Heart right ventricle (tissue), 16 donors: Measurements from ENCODE around the gene PLIN1. TPM values are rescaled to one million over a fixed set of nuclear protein-coding genes. Genes with fewer than 3 reads are reported as not detected.

Source experiments
- ATAC-seq, 8 donors: fragments of 200-7000 bp; cut with Tn5 transposase; one replicate each; pipeline ENCODE4 v1.9.1; 2020; ENCODE audit warnings: mild to moderate bottlenecking in 8 of 8, moderate library complexity in 8 of 8, moderate number of reproducible peaks in 1 of 8
- DNase-seq, 2 donors: peaks; one replicate each; pipeline ENCODE4 v3.0.0-alpha.2; 2020
- H3K27ac ChIP-seq, 10 donors: fragments of 200-600 bp; sonication (generic) in 2 of 10; one replicate each; pipeline versions ENCODE4 v1.5.0 to v1.8.0; 2020 to 2022; ENCODE audit warnings: mild to moderate bottlenecking in 3 of 10
- H3K27me3 ChIP-seq, 7 donors: fragments of 200-600 bp; one replicate each; pipeline ENCODE4 v1.8.0; 2021 to 2022; ENCODE audit warnings: mild to moderate bottlenecking in 2 of 7
- H3K36me3 ChIP-seq, 9 donors: fragments of 200-600 bp; sonication (generic) in 1 of 9; one replicate each; pipeline versions ENCODE4 v1.5.0 to v1.8.0; 2020 to 2022; ENCODE audit warnings: mild to moderate bottlenecking in 2 of 9
- H3K4me1 ChIP-seq, 9 donors: fragments of 200-600 bp; sonication (generic) in 1 of 9; one replicate each; pipeline versions ENCODE4 v1.5.0 to v1.8.0; 2020 to 2022; ENCODE audit warnings: mild to moderate bottlenecking in 4 of 9
- H3K4me3 ChIP-seq, 10 donors: fragments of 200-600 bp; sonication (generic) in 2 of 10; one replicate each; pipeline versions ENCODE4 v1.5.0 to v1.8.0; 2020 to 2022; ENCODE audit warnings: mild to moderate bottlenecking in 7 of 10, moderate library complexity in 2 of 10
- H3K9me3 ChIP-seq, 11 donors: fragments of 200-600 bp in 10 of 11; sonication (generic) in 2 of 11; one replicate each; pipeline versions ENCODE4 v1.5.0 to v1.8.0; 2013 to 2022; ENCODE audit warnings: mild to moderate bottlenecking in 2 of 11, control low read depth in 1 of 11, moderate library complexity in 1 of 11
- WGBS, 2 donors: extraction: QIAGEN DNeasy Blood & Tissue Kit; methylation state at CpG; one replicate each; pipeline ENCODE4 v1.1.7; 2013; ENCODE audit warnings: inconsistent platforms in 1 of 2; 5-methylcytosine and 5-hydroxymethylcytosine counted together
- intact Hi-C, 10 donors: fragments of 100-400 bp; cut with DNase I; formaldehyde crosslinking; loops; one replicate each; pipeline versions ENCODE4 v1.11.1 to v1.14.2; 2022
- polyA plus RNA-seq, 2 donors: library from polyadenylated mRNA; stranded (reverse); fragments of 200-250 nt; gene quantifications; one replicate each; pipeline ENCODE4 v1.2.3, GENCODE V29; 2013
- total RNA-seq, 10 donors: library from RNA; stranded (reverse); fragmentation: NEBNext Ultra II Directional in 3 of 10; extraction: Animal tissue kit (Norgen Biotek cat#: 25700) in 3 of 10; gene quantifications; one replicate each; pipeline versions ENCODE4 v1.2.1 to v1.2.4, GENCODE V29; 2021 to 2023
- TF ChIP-seq, protein P1 (sequence below), 9 donors: fragments of 200-600 bp; sonication (generic) in 2 of 9; IDR thresholded peaks; one replicate each; pipeline versions ENCODE4 v1.5.0 to v1.8.0; 2021 to 2022; ENCODE audit warnings: antibody characterized with exemption in 9 of 9, mild to moderate bottlenecking in 5 of 9, moderate library complexity in 1 of 9
- donor health status: Arrhythmogenic right ventricular cardiomyopathy.
- donor health status: ischemic (EF 13 %, LVEDD 7.1; RV severe dilation, severe dysfunction).
- donor health status: healthy with polysubstance abuse.
- donor health status: DM: no; HTN: yes; CAD: no.
- donor health status: DM: no; HTN: no; CAD: no.
- donor health status: ischemic (EF 25% LVEDD 6.9; RV normal size, moderate dysfunction).
- donor health status: ischemic (EF 25% LVEDD 5.7; RV mildly dilated, moderate dysfunction).
- donor health status: healthy.
- donor health status: DM: yes; HTN: yes; CAD: no.
- donor health status: Ischemic cardiomyopathy.
- donor health status: ischemic (EF 35%, LVEDD 5.7; RV mildly dilated, moderate dysfunction).
- donor health status: nonischemic (EF 11% LVEDD 7.7; RV severe dilation, severe dysfunction).
- donor health status: DM: yes; HTN: yes; CAD: no.
- donor health status: PGD.
- donor health status: ischemic (EF 29% LVEDD 5.4; RV normal size, mild dysfunction).
- donor health status: nonischemic (EF 23%, LVEDD 6.1; RV moderate dilation, normal function).

Gene PLIN1
- total and polyA plus RNA-seq, 12 donors, result 0.30 to 45.3 (median 10.0) TPM

DNA sequence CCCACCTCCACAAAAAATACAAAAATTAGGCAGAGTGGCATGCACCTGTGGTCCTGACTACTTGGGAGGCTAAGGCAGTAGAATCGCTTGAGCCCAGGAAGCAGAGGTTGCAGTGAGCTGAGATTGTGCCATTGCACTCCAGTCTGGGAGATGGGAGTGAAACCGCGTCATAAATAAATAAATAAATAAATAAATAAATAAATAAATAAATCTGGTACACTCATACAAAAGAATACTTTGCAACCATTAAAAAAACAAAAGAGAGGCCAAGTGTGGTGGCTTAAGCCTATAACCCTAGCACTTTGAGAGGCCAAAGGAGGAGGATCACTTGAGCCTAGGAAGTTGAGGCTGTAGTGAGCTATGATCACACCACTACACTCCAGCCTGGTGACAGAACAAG, 43.9 kb upstream of the PLIN1 start:
- DNase-seq (no peak), ATAC-seq (no peak)
- Histone ChIP-seq H3K4me3 (no peak overlapping the region), H3K27me3 (peaks cover 0 to 7% (median 0%) of the 10 kb centered on the region in 7 donors), H3K36me3 (no peaks in the 10 kb centered on the region), H3K4me1 (peaks cover 0 to under 1% (median 0%) of the 10 kb centered on the region in 9 donors), H3K9me3 (peaks cover 0 to 18% (median 0%) of the 10 kb centered on the region in 11 donors), H3K27ac (no peak overlapping the region)
- 60% methylated on average over 3 of the region's 3 CpGs for WGBS, 2 donors
- TF ChIP-seq, protein P1, sequence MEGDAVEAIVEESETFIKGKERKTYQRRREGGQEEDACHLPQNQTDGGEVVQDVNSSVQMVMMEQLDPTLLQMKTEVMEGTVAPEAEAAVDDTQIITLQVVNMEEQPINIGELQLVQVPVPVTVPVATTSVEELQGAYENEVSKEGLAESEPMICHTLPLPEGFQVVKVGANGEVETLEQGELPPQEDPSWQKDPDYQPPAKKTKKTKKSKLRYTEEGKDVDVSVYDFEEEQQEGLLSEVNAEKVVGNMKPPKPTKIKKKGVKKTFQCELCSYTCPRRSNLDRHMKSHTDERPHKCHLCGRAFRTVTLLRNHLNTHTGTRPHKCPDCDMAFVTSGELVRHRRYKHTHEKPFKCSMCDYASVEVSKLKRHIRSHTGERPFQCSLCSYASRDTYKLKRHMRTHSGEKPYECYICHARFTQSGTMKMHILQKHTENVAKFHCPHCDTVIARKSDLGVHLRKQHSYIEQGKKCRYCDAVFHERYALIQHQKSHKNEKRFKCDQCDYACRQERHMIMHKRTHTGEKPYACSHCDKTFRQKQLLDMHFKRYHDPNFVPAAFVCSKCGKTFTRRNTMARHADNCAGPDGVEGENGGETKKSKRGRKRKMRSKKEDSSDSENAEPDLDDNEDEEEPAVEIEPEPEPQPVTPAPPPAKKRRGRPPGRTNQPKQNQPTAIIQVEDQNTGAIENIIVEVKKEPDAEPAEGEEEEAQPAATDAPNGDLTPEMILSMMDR (IDR thresholded peaks at IDR 0.05), result no peak
- intact Hi-C loops, result no loop called here

DNA sequence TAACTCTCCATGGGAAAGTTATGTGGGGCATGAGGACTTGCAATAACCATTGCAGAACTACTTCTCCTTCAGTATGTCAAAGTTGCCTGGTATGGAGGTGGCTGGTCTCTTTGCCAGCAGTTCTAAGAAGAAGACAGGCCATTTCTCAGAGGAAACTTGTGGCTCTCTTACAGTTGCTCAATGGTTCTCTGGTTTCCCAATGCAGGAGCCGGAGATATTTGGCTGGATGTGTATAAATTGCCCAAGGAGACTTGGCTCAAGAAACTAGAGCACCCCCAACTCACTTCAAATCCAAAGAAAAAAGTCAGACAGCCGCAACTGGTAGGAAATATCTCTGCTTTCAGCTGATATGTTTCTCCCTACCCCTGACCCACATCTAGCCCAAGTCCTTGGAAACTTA, 35.6 kb upstream of the PLIN1 start:
- Histone ChIP-seq H3K4me1 (no peaks in the 10 kb centered on the region), H3K9me3 (peaks cover 0 to 15% (median 0%) of the 10 kb centered on the region in 11 donors), H3K36me3 (no peaks in the 10 kb centered on the region), H3K27me3 (no peaks in the 10 kb centered on the region), H3K4me3 (no peak overlapping the region), H3K27ac (no peak overlapping the region)
- DNase-seq, result no peak
- intact Hi-C loops, result no loop called here
- ATAC-seq, result no peak
- TF ChIP-seq, protein P1 (IDR thresholded peaks at IDR 0.05), result no peak
- 80 to 81% methylated on average over 2 of the region's 2 CpGs for WGBS, 2 donors

DNA sequence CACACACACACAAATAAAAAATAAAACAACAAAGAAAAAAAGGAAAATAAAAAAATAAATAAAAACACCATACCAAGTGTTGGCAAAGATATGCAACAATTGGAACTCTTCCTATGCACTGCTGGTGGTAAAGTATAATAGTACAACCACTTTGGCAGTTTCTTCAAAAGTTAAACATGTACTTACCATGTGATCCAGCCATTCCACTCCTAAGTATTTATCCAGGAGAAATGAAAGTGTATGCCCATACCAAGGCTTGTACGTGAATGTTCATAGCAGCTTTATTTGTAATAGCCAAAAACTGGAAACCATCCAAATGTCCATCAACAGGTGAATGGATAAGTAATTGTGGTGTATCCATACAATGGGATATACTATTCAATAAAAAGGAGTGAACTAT, 28.4 kb upstream of the PLIN1 start:
- no peak for ATAC-seq
- Histone ChIP-seq H3K9me3 (peaks cover 0 to 15% (median 0%) of the 10 kb centered on the region in 11 donors), H3K36me3 (no peaks in the 10 kb centered on the region), H3K27me3 (peaks cover 0 to 6% (median 0%) of the 10 kb centered on the region in 7 donors), H3K4me1 (no peaks in the 10 kb centered on the region), H3K27ac (no peak overlapping the region), H3K4me3 (no peak overlapping the region)
- WGBS, 2 donors, result 32 to 49% methylated on average over 1 of the region's 1 CpG
- DNase-seq, result no peak
- intact Hi-C loops, result loop anchor here in 1 of 10 donors (10.0 kb wide), 1 partner anchor 57 kb away; no protein-coding TSS in a partner anchor
- TF ChIP-seq, protein P1 (IDR thresholded peaks at IDR 0.05), result no peak

DNA sequence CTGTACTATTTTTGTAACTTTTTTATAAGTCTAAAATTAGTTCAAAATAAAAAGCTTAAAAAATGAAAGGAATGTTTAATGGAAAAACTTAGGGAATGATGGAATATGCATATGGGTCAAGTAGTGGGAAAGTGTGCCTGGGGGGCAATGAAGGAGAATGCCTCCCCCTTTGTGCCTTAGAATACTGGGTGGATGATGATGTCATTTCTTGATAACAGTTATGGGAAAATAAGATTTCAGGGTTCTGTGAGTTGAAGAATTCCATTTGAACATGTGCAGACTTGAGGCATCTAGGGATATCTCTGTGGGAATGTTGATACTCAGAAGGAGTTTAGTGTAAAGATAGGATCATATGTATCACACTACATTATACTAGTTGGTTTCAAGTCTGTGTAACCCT, 25.2 kb upstream of the PLIN1 start:
- H3K27me3 ChIP-seq, result peaks cover 0 to 25% (median 4%) of the 10 kb centered on the region in 7 donors
- H3K9me3 ChIP-seq, result no peaks in the 10 kb centered on the region
- H3K27ac ChIP-seq, result no peak overlapping the region
- no peak overlapping the region for H3K4me3 ChIP-seq
- intact Hi-C loops, result loop anchor here in 1 of 10 donors (10.0 kb wide), 1 partner anchor 60 kb away; no protein-coding TSS in a partner anchor
- H3K36me3 ChIP-seq, result no peaks in the 10 kb centered on the region
- ATAC-seq (peak in 2 of 8 donors; percentile 31 to 69), DNase-seq (no peak)
- H3K4me1 ChIP-seq, result no peaks in the 10 kb centered on the region
- TF ChIP-seq, protein P1 (IDR thresholded peaks at IDR 0.05), result no peak
